Mammary epithelial cell (primary cell): ENCODE measurements around the gene RNF113B.

Experiments used
- EZH2 ChIP-seq: IDR thresholded peaks from 2 replicates; pipeline ENCODE4 v1.6.1; 2012; ENCODE audit warnings: low read length, inconsistent platforms, borderline replicate concordance
- TF ChIP-seq, protein P1 (sequence below), 2 donors: IDR thresholded peaks in 1 of 2; conservative IDR thresholded peaks in 1 of 2; 2 replicates each; pipeline ENCODE4 v1.5.1; 2011 to 2012; ENCODE audit warnings: inconsistent platforms in 2 of 2, low read length in 2 of 2, mild to moderate bottlenecking in 2 of 2, control low read depth in 1 of 2, low read depth in 1 of 2; ENCODE audit not compliant: insufficient read depth in 1 of 2; ENCODE audit errors: extremely low read depth in 1 of 2

DNA sequence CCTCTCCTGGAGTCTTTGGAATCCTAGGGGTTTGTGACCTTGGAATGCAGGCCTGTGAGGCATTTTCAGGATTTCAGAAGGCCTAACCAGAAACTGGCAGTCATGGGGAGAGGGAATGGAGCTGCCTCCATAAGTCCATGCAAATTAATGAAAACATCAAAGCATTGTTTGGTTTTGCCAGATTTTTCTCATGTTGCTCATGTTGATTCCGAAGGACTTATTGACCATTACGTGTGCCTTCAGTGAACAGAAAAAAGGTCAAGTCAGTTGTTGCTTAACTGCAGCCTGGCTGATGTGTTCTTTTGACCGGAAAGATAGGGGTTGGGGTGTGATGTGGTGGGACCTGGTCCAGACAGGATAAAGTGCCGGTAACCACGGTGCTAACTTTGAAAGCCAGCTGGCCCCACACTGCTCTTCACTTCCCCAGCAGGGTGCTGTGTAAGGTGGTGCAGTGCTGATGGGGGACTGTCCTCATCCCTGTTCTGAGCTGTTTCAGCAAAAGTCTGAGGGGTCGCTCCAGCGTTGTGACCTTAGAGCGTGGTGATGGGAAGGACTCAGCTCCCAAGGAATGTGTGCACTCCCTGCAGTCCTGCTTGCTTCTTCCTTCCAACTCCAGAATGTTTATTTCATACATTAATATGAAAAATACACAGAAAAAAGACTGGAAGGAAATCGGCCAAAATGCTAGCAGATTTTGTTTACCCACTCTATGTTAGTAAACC, 3.5 kb downstream of the RNF113B start:
- TF ChIP-seq, protein P1, sequence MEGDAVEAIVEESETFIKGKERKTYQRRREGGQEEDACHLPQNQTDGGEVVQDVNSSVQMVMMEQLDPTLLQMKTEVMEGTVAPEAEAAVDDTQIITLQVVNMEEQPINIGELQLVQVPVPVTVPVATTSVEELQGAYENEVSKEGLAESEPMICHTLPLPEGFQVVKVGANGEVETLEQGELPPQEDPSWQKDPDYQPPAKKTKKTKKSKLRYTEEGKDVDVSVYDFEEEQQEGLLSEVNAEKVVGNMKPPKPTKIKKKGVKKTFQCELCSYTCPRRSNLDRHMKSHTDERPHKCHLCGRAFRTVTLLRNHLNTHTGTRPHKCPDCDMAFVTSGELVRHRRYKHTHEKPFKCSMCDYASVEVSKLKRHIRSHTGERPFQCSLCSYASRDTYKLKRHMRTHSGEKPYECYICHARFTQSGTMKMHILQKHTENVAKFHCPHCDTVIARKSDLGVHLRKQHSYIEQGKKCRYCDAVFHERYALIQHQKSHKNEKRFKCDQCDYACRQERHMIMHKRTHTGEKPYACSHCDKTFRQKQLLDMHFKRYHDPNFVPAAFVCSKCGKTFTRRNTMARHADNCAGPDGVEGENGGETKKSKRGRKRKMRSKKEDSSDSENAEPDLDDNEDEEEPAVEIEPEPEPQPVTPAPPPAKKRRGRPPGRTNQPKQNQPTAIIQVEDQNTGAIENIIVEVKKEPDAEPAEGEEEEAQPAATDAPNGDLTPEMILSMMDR (conservative IDR thresholded peaks at IDR 0.05 in 1 of 2, IDR thresholded peaks at IDR 0.05 in 1 of 2; ENCODE audit: extremely low read depth in 1 of 2, insufficient read depth in 1 of 2, low read depth in 1 of 2, low read length in 2 of 2), result no peak
- TF ChIP-seq EZH2, result no peak
